BJ (cell line): ENCODE results near the gene MCM8. TPM values are rescaled to one million over a fixed set of nuclear protein-coding genes. Genes with fewer than 3 reads are reported as not detected.
A peak's percentile ranks its signal among the peaks of the same experiment; 100 is the strongest.

ENCODE experiments used
- CTCF ChIA-PET: fragments of 350-600 bp; formaldehyde crosslinking; extraction: SDS; loops from one replicate; lab custom pipeline; 2021; ENCODE audit warnings: antibody characterized with exemption, inconsistent platforms; lab: Yijun Ruan, JAX
- POLR2A ChIA-PET: fragments of 300-600 bp; sonication (Branson Sonifier 250); formaldehyde crosslinking; extraction: SDS; loops from one replicate; lab custom pipeline; 2021; ENCODE audit warnings: antibody characterized with exemption; lab: Charles Lee
- DNase-seq: peaks from one replicate; pipeline ENCODE4 v3.0.0-alpha.2; 2011; ENCODE audit warnings: low read depth
- H3K27me3 ChIP-seq: 2 replicates; pipeline ENCODE4 v1.6.0; 2011; ENCODE audit warnings: low read length; ENCODE audit not compliant: control insufficient read depth, insufficient read depth
- H3K36me3 ChIP-seq: 2 replicates; pipeline ENCODE4 v1.5.1; 2011; ENCODE audit warnings: low read length; ENCODE audit not compliant: control insufficient read depth, insufficient read depth
- H3K4me3 ChIP-seq: 2 replicates; pipeline ENCODE4 v1.5.1; 2011; ENCODE audit warnings: low read depth, mild to moderate bottlenecking, control low read depth, low read length
- polyA minus RNA-seq: library from RNA; depleted of rRNA, polyadenylated mRNA; stranded (reverse); fragments of >200 nt; gene quantifications from 2 replicates; pipeline ENCODE4 v1.2.3, GENCODE V29; 2011; rRNA and poly(A)+ RNA removed
- polyA plus RNA-seq: library from polyadenylated mRNA; depleted of rRNA; stranded (reverse); fragments of >200 nt; gene quantifications from 2 replicates; pipeline ENCODE4 v1.2.3, GENCODE V29; 2011; rRNA removed
- TF ChIP-seq, protein P1 (sequence below): IDR thresholded peaks from 2 replicates; pipeline ENCODE4 v1.5.1; 2011; ENCODE audit warnings: low read depth, mild to moderate bottlenecking, control low read depth, inconsistent platforms, low read length, moderate library complexity; ENCODE audit not compliant: insufficient read depth

Gene MCM8
- polyA plus RNA-seq (2.7 and 4.7 TPM in 2 replicates), polyA minus RNA-seq (2.5 TPM in 2 replicates)

DNA sequence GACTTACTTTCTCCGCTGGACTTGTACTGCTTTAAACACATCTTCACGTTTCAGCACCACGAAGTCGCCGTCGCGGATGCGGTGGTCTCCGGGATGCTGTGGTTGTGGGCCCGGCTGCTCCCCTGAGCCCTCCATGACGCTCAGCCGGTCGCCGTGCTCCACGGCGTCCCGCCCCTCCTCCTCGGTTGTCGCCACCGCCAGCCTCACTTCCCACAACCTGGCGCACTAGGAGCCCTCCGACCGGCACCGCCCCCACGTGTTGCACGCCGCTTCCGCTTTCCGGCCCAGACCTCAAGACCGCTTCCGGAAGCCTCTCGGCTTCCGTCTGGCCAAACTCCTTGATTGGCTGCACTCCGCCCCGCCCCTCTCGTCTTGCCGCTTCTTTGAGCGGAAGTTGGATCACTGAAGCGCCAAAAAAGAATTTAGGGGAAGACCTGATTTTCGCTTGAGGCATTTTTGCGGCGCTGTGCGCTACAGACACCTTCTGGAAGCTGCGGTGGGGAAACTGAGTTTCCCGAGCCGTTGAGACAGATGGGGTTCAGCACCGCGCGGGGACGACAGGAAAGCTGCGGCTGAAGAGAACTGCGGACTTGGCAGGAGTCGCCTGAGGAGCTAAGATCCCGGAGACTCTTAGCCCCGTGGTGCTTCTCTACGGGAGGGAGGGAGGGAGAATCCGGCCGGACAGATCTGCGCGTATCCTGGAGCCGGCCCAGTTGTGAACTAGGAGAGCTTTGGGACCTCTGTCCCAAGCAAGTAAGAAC is at the start of gene MCM8, which contains the start of gene TRMT6:
Gene MCM8, plus strand, starts transcription at position 382 of the 761 bp plus-strand sequence. CDS start 1,364 bp downstream, outside the sequence.
Gene TRMT6, minus strand, starts transcription at position 263 of the 761 bp plus-strand sequence. Its CDS starts 128 bp downstream, at position 135.
- Histone ChIP-seq H3K4me3 (peak within 1 kb of the TSS; percentile 69), H3K36me3 (no peaks in the 10 kb centered on the region; the same call in 1 of the 2 replicates)

DNA sequence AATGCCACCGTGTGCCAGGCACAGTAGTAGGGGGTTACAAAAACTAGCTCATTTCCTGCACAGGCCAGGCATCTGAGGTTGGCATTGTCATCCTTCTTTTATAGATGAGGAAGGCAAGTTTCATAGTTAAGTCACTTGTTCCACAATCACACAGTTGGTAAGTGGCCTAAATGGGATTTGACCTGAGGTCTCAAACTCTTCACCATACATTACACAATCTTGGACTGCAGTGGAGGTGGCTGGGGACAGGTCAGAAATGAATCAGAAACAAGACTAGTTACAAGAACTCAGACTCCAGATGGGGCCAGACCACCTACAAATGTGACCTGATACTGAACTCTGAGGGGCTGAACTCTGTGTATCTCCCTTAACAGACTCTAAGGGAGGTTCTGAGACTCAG is 49.5 kb upstream of the MCM8 start:
- no peaks in the 10 kb centered on the region for H3K36me3 ChIP-seq
- CTCF ChIA-PET = no interaction called here
- TF ChIP-seq, protein P1, sequence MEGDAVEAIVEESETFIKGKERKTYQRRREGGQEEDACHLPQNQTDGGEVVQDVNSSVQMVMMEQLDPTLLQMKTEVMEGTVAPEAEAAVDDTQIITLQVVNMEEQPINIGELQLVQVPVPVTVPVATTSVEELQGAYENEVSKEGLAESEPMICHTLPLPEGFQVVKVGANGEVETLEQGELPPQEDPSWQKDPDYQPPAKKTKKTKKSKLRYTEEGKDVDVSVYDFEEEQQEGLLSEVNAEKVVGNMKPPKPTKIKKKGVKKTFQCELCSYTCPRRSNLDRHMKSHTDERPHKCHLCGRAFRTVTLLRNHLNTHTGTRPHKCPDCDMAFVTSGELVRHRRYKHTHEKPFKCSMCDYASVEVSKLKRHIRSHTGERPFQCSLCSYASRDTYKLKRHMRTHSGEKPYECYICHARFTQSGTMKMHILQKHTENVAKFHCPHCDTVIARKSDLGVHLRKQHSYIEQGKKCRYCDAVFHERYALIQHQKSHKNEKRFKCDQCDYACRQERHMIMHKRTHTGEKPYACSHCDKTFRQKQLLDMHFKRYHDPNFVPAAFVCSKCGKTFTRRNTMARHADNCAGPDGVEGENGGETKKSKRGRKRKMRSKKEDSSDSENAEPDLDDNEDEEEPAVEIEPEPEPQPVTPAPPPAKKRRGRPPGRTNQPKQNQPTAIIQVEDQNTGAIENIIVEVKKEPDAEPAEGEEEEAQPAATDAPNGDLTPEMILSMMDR = no peak
- POLR2A ChIA-PET = no interaction called here
- H3K27me3 ChIP-seq = no peaks in the 10 kb centered on the region
- no peak for DNase-seq
- H3K4me3 ChIP-seq = no peak overlapping the region

More for the DNA sequence above, at the start of gene MCM8, which contains the start of gene TRMT6:
- ChIA-PET CTCF (no interaction called here), POLR2A (no interaction called here)
- H3K27me3 ChIP-seq = no peaks in the 10 kb centered on the region
- TF ChIP-seq, protein P1 = 0 out of 2 replicates have a peak, but pooled peaks have one; percentile 1
- peak; percentile 74 for DNase-seq

DNA sequence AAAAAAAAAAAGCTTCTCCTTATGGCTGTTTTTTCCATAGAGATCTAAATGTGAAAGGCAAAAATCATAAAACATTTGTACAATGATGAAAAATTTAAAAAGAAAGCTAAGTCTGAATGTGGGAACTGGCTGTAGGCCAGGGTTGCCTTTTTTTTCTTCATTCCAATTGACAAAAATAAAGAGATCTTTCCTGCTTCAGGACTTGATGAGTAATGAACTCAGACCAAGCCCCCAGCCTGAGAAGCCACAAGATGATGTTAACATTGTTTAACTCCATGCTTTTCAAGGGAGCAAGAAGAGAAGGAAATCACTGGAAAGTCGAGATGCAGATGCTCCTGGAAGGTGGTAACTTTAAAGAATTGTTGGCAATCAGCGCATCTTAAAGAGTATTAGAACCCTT is 41.5 kb upstream of the MCM8 start:
- DNase-seq = no peak
- peaks cover 2% of the 10 kb centered on the region for H3K27me3 ChIP-seq
- no peaks in the 10 kb centered on the region for H3K36me3 ChIP-seq
- TF ChIP-seq, protein P1 = no peak
- no peak overlapping the region for H3K4me3 ChIP-seq
- POLR2A ChIA-PET = no interaction called here
- CTCF ChIA-PET = no interaction called here

DNA sequence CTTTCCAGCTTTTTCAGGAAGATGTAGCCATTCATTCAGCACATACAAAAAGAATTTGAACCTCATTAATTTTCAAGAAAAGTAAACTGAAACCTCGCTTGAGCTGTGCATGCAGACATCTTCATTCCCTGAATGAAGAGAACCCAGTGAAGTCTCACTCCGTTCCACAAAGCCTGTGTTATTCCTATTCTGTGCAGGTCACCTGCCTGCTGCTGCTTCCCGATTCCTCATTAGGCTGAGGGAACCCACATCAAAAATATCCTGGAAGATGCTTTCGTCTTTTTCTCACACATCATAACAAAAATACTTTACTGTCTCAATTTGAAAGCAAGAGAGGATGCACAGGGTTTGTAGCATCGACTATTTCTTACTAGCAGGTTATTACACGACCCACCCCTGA is 40.3 kb upstream of the MCM8 start:
- CTCF ChIA-PET = interaction anchor here (0.6 kb wide), 1 partner anchor 19 kb away, joined by 4 read pairs; no protein-coding TSS in a partner anchor
- no peak for DNase-seq
- H3K4me3 ChIP-seq = no peak overlapping the region
- POLR2A ChIA-PET = no interaction called here
- no peaks in the 10 kb centered on the region for H3K36me3 ChIP-seq
- TF ChIP-seq, protein P1 = no peak
- peaks cover 2% of the 10 kb centered on the region for H3K27me3 ChIP-seq

DNA sequence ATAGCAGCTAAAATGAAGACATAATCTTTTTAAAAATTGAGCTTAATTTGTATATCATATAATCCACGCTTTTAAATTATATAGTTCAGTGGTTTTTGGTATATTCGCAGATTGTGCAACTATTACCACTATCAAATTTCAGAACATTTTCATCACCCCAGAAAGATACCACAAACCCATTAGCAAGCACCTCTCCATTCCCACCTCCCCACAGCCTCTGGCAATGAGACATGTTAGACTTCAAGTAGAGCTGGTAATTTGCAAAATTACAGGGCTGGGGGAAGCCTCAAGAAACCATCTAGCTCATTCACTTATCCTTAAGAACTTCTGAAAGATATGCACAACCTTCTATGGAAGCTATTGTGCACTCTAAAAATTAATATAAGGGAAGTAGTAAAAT is 37.3 kb upstream of the MCM8 start:
- H3K36me3 ChIP-seq = no peaks in the 10 kb centered on the region
- H3K27me3 ChIP-seq = no peaks in the 10 kb centered on the region; the same call in 1 of the 2 replicates
- ChIA-PET CTCF (interaction anchor here (0.8 kb wide), 1 partner anchor 54 kb away, joined by 3 read pairs; no protein-coding TSS in a partner anchor), POLR2A (no interaction called here)
- DNase-seq = no peak
- no peak overlapping the region for H3K4me3 ChIP-seq
- TF ChIP-seq, protein P1 = no peak
